ENCODE measurements around the gene SLC8A3. TPM values are rescaled to one million over a fixed set of nuclear protein-coding genes. Genes with fewer than 3 reads are reported as not detected.
A peak's percentile ranks its signal among the peaks of the same experiment; 100 is the strongest.

SLC8A3 gene
- polyA plus RNA-seq, 3 donors = 0.39 to 0.53 (median 0.48) TPM

DNA sequence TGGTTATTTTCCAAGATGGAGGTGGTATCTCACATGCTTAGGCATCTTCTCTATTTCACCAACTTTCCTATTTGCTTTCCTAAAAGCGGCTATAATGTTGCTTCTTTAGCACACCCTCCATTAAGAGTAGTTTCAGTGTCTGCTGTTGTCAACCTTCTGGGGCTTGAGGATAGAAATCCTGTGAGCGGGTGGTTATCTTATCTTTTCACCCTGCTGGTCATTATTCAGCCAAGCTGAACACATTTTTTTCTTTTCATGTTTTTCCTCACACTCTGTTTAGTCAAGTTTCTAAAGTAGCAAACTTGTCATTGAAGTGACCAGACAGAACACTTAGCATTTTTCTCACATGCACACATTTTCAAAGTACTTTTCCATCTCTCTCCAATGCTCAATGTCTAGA, 104.5 kb downstream of the SLC8A3 start:
- DNase-seq (ENCODE audit: extremely low read depth in 1 of 11, low read depth in 9 of 11, low spot score in 4 of 11) = no peak

DNA sequence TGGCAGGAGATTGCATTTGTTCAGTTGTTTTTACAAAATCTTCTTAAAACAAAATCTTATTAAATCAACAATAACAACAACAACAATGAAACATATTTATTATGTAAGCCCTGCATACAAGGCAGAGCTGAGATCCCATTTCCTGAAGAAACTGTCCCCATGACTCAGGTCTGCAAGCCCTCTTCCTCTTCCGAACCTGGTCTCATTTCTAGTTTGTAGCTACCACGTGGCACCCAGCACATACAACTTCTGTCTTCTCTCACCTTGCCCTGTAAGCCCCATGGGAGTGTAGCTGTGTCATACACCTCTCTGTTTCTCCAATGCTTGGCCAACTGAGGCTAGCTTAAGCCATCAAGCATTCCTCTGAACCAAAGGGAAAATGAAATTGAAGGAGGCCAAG, 106.4 kb downstream of the SLC8A3 start:
- no peak for DNase-seq (ENCODE audit: extremely low read depth in 1 of 11, low read depth in 9 of 11, low spot score in 4 of 11)

DNA sequence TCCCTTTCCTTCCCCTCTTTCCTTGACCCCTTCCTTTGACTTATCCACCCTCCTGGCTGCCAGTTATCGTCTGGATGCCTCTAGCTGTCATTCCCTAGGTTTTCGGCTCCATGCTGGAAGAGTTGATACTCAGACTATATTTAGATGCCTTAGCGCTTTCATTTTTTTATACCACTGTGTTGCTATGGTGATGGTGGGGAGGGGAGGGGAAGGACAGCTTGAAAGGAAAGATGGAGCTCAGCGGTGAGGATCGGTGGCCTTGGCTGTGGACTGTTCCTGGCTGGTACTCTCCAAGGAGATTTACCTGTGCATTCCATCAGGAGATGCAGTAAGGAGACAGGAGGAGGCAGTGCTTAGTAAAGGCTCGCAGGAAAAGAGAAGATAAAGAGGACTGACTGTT, 108.7 kb downstream of the SLC8A3 start:
- DNase-seq (ENCODE audit: extremely low read depth in 1 of 11, low read depth in 9 of 11, low spot score in 4 of 11) = no peak

DNA sequence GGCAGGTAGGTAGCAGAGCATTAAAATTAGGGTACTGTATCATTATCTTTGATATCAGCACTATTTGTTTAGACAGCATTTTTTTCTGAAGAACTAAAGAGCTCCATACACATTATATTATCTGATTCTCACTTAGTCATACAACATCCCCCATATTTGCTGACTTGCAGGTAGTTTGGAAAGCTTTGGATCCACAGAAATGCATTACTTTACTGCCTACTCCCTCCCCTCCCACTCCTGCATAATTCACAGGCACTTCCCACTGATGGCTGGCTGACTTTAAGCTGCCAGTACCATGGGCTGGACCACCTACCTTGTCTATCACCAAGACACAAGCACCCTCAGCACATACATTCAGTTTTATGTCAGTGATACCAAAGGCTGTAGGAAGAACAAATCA, 110.4 kb downstream of the SLC8A3 start:
- DNase-seq (ENCODE audit: extremely low read depth in 1 of 11, low read depth in 9 of 11, low spot score in 4 of 11) = no peak

DNA sequence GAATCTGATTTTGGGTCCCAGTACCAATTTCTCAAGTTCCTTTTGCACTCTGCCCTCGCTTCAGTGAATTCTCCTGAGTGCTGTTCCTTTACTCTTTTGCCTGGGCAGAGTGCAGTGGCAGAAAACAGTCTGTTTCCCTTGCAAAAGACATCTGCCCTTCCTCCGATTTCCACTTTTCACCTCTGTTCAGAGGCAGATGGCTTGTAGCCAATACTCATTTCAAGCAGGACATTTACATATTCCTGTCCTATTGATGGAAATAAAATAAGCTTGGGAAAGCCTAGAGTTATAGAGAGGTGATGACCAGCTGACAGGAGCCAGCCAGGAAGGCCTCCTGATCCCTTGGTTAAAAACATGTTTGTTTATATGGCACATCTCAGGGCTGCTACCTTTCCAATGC, 111.0 kb downstream of the SLC8A3 start:
- DNase-seq (ENCODE audit: extremely low read depth in 1 of 11, low read depth in 9 of 11, low spot score in 4 of 11) = no peak

DNA sequence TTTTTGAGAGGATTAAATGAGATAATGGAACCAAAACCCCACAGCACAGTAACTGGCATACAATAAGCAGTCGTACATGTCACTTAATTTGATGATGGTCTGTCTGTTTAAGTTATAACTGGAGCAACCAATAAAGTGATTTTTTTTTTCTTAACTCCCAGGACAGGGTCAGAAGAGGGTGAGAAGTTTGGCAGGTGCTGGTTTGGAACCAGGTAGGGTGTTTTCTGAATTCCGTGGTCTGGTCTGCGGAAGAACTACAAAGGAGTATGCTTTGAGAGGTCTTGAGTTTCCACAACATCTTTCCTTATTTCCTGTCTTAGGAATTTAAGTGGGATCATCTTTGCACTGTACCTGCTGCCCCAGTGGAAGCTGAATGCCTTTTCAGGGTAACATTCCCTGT, 111.7 kb downstream of the SLC8A3 start:
- DNase-seq (ENCODE audit: extremely low read depth in 1 of 11, low read depth in 9 of 11, low spot score in 4 of 11) = no peak

DNA sequence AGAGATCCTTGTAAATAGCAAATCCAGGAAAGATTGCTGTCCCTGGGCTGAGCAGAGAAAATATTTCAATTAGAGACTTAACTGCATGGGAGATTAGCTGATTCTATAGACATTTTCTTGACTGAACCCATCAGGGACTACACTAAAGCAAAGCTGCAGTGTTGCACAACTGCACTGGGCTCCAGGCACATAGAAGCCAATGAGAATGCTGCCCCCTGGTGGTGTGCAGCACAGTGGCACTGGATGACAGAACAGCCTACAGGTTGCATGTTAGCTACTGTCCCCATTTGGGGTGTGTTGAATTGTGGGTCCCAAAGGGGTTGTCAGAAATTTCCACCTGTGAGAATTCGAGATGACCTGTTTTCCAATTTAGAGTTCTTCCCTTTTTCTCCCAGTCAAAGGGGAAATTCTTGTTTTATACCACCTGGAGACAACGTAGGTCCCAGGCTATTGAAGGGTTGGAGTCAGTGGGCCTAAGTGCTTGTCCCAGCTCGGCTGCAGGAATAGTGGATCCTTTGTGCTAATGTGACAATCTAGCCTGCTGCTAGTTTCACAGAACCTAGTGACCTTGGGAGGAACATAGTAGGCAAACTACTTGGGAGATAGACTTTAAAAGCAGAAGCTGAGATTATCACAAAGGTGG, 114.7 kb downstream of the SLC8A3 start:
- DNase-seq (ENCODE audit: extremely low read depth in 1 of 11, low read depth in 9 of 11, low spot score in 4 of 11) = peak; percentile 4 to 35 (median 21)

DNA sequence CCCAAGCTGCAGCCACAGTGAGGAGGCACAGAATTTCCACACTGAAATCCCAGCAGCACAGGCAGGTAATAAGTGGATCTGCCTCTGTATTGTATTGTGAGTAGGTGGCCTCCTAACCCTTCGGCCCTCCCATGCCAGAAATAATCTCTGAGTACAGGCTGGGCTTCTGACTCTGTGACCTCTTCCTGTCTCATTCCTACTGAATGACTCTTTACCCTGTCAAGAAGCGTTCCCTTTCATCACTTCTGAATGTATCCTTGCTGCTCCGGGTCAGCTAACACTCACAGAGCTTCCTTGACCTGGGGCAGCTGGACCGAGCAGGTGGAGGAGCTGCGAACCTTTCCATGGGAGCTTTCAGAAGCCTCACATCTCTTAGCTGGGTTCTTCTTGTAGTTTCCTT, 119.6 kb downstream of the SLC8A3 start:
- DNase-seq (ENCODE audit: extremely low read depth in 1 of 11, low read depth in 9 of 11, low spot score in 4 of 11) = no peak

DNA sequence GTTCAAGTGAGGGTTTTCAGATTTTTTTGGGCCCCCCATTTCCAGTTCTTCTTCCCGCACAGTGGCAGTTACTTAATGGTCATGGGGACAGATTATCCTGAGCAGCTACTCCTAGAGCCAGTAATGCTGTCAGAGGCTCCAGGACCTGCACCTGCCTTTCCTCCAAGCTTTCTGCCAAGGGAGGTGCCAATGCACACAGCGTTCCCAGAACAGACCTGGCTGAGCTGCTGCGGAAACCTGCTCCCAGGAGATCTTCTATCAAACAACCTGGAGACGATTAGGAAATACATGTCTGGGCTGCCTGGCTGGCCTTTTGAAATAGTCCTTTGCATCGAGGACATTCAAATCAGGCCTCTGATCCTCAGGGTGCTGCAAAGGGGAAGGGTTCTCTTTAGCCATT, 120.9 kb downstream of the SLC8A3 start:
- no peak for DNase-seq (ENCODE audit: extremely low read depth in 1 of 11, low read depth in 9 of 11, low spot score in 4 of 11)

DNA sequence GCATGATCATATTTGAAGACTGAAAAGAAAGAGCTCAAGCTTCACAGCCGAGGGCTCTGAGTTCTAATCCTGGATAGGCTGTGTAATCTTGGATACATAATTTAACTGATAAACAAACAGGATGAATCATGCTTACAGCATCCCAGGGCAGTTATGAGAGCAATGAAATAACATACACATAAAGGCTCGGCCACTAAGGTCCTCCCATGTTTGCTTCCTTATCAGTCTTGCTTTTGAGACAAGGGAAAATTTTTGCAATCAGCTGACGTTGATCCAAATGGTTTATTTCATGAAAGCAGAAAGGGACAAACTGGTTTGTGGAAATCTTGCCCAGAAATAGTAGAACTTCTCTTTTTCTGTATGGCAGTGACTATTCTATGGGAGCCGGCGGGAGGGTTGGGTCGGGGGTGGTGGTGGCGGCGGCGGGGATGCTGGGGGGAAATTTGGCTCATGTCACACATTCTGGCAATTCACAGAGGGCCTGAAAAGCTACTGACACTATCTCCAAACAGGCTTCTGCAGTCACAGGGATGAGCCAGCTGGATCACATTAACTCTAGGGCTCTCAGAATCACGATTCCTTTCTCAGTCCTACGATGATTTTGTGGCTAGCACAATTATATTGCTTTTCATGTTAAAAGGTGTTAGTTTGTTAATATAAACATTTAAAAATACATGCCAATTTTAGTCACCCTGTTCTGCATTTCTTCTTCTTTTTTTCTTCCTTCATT, 124.5 kb downstream of the SLC8A3 start:
- DNase-seq (ENCODE audit: extremely low read depth in 1 of 11, low read depth in 9 of 11, low spot score in 4 of 11) = no peak

DNA sequence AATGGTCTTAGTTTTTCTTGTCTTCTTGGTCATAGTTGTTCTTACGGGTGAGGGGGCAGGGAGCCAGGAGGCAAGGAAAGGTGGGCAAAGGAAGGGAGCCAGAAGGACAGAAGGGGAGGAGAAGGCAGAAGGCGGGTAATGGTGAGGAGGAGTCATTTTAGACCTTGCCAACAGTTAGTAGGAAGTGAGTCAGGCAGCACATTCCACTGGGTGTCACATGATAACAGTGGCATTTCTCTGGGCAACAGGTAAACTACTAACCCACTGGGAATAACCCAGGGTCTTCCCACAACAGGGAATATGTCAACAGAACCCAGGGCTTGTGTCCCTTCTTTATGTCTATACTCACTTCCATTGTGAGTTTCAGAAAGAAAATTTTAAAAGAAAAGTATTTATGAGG, 127.6 kb downstream of the SLC8A3 start:
- DNase-seq (ENCODE audit: extremely low read depth in 1 of 11, low read depth in 9 of 11, low spot score in 4 of 11) = no peak

DNA sequence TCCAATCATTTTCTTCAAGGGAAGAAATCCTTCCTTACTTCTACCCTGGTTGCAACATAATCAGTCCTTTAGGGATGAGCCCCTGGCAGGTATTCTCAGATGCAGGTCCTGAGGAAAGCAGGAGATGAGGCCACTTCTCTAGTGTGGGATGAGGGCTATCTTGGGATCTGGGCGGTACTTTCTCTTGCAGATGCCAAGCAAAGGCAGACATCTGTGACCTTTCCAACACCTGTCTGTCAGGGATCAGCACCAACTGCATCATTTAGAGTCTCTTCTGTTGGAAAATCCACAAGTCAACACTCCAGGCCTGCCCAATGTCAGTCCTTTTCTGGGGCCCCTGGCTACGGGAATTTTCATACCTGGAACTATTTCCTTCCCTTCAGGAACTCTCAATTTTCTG, 129.2 kb downstream of the SLC8A3 start:
- DNase-seq (ENCODE audit: extremely low read depth in 1 of 11, low read depth in 9 of 11, low spot score in 4 of 11) = no peak

DNA sequence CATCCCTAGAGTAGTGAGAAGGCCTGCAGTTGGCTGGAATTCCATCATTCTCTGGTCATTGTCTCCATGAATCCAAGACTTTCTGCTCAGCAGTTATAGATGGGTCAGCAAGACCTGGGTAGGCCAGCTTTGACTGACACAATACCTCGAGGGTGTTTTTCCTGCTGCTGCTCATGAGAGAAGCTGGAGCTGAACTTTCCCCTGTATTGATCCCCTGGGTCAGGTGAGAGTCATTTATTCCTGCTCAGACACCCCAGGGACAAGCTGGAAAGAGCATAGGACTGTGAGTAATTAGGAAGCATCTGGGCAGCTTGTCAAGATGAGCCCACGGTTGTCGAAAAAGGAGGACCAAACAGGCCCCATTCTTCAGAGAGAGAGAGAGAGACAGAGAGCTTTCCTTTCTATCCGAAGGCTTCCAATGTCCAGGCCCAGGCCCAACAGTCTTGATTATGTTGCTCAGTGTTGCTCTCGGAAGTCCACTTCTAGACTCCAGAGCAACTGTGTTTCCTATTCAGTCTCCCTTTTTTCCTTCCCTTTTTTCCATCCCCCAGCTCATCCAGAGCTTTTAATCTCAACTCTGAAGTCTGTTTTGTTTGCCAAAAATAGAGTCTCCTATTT, 131.1 kb downstream of the SLC8A3 start:
- DNase-seq (ENCODE audit: extremely low read depth in 1 of 11, low read depth in 9 of 11, low spot score in 4 of 11) = no peak

DNA sequence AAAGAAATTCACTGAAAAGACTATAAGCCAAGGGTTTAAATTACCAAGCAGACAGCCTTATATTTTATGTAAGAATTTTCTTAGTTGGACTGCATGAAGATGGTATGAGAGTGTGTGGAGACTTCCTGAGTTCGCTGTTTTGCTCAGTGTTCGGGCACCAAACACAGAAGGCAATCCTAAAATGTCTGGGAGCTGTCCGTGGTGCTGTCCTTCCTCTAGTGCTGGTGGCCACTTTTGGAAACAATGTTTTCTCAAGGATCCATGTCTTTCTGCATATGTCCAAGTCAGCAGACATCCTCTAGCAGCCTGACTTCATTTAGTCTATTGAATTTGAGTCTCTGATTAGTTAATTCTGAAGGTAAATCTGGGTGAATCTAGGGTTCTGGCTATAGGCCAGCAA, 135.8 kb downstream of the SLC8A3 start:
- peak; percentile 30 to 68 (median 44) for DNase-seq (ENCODE audit: extremely low read depth in 1 of 11, low read depth in 9 of 11, low spot score in 4 of 11)

DNA sequence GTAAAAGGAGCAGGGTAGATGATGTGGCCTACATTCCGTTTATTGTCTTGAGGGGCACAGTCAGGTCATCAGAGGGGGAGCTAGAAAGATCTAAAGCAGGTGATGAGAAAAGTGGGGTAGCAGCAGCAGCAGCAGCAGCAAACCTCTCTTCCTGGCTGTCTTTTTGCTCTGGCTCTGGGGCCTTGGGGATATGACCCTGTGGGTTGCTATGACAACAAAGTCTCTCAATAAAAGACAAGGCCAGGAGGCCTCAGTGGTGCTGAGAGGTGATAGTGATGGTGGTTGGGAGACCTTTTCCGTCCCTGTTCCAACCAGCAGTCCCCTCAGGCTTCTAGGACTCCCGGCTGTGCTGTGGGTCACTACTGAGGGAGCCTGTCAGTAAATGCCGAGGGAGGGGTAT, 138.6 kb downstream of the SLC8A3 start:
- no peak for DNase-seq (ENCODE audit: extremely low read depth in 1 of 11, low read depth in 9 of 11, low spot score in 4 of 11)

DNA sequence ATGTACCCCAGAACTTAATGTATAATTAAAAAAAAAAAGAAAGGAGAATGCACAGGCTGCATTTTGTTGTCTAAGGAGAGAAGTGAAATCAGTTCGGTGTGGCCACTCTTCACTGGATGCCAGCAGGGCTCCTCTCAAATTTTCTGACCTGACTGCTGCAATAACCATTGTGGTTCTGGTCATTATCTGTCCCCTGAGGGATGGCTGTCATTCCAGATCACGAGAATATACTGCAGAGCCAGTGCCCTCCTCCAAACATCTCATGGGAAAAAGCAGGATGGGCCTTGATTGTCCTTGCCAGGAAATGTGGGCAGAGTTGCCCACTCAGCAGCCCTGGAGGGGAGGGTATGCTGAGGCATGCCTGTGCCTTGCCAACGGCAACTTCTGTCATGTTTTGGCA, 139.1 kb downstream of the SLC8A3 start:
- no peak for DNase-seq (ENCODE audit: extremely low read depth in 1 of 11, low read depth in 9 of 11, low spot score in 4 of 11)

DNA sequence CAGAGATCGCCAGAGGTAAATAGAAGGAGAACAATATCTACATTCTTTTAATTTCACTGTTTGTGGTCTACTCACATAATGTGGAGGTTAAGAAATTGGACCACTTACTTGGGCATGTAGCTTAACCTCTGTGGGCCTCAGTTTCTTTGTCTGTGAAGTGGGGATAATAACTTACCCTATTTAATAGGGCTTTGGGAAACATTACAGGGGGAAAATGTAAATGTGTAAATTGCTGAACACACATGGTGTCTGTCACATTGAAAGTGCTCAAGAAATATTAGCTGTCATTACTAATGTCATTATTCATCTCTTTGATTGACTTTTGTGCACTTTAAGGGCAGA, 140.5 kb downstream of the SLC8A3 start:
- no peak for DNase-seq (ENCODE audit: extremely low read depth in 1 of 11, low read depth in 9 of 11, low spot score in 4 of 11)

DNA sequence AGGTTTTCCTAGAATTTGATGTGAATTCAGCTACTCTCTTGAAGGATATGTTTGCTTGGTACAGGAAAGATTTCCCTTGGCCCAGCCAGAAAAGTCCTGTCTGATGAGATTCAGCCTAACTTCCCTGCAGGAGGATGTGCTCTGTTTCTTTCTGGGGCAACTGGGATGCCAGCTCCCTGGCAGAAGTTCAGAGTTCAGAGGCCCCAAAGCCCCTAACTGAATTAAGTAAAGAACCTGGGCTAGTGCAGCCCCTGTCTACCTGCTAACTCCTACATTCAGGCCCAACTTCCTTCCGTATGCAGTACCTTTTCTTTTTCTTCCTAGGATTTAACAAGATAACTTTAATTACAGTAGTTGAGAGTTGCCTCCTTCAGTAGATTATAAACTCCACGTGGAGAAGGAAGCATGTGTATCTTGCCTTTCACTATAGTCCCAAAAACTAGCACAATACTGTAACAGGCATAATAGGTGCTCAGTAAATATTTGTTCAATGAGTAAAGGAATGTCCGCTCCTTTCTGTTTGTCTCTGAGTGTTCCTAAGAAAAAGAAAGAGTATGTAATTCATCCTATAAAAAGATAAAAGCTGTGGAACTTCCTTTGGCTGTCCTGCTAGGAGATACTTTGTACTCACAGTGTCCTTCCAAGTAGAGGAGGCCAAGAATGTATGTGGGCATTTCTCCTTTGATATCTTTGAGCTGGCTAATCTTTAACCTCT, 141.0 kb downstream of the SLC8A3 start:
- no peak for DNase-seq (ENCODE audit: extremely low read depth in 1 of 11, low read depth in 9 of 11, low spot score in 4 of 11)

DNA sequence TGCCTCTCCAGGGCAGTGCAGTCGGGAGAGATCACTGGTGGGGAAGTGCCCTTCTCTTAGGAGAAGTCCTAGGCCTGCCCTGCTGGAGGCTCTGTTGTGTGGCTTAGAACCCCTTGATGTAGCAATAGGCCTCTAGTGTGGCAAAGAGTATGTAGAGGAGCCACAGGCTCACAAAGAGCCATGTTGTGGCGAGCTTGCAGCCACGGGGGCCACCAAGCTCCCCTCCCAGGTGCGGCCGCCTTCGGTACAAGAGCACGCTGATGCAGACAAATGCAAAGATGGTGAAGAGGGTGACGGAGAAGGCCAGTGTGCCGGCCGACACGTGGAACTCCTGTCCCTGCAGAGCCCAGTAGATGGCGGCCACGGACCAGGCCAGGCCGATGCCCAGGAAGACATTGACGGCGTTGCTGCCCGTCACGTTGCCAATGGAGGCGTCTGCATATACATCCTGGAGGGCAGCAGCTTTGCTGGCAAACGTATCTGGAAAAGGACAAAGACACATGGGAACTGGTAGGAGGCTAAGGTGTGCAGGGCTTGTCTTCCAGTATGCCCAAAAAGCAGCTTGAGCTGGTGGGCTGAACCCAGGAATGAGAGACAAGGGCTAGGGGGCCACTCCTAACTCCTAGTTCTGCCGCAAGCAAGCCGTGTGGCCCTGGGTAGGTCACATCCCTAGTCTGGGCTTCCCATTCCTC, 142.8 kb downstream of the SLC8A3 start:
- DNase-seq (ENCODE audit: extremely low read depth in 1 of 11, low read depth in 9 of 11, low spot score in 4 of 11) = peak in 10 of 11 donors; percentile 7 to 34 (median 22)

DNA sequence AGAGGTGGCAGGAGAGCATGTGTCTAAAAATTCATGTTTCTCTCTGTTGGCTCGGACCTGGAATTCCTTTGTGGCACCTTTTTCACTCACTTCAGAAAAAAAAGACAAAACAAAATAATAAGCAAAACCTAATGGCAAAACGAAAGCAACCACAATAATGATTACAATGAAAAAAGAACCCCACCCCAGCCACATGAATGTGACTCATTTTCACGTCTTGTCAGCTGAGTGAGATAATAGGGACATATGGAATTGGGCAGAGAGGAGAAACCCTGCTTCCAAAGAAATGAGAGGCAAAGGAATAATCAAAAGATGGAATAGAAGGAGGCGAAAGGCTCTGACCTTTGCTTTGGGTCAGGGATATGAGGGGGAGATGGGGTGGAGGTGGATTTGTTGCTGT, 143.4 kb downstream of the SLC8A3 start:
- DNase-seq (ENCODE audit: extremely low read depth in 1 of 11, low read depth in 9 of 11, low spot score in 4 of 11) = no peak

All from renal cortex interstitium (tissue), 11 donors.